ENCODE measurements around the gene RBM34.
"Not testable (repeated sequence)": the region's sequence is repeated elsewhere in the genome, so short reads cannot be mapped to it uniquely, and the experiment has no call there.

Gene RBM34

GRCh38 chr1:235112297-235113182 lies 48.5 kb downstream of the RBM34 start:
- DNase-seq (ENCODE audit: low read depth) = no peak

- DNase-seq (ENCODE audit: low read depth) = no peak
Measured at GRCh38 chr1:235111107-235111506, 49.9 kb downstream of the RBM34 start.

- DNase-seq (ENCODE audit: low read depth) = no peak
Measured at GRCh38 chr1:235108876-235109275, 52.2 kb downstream of the RBM34 start.

DNA sequence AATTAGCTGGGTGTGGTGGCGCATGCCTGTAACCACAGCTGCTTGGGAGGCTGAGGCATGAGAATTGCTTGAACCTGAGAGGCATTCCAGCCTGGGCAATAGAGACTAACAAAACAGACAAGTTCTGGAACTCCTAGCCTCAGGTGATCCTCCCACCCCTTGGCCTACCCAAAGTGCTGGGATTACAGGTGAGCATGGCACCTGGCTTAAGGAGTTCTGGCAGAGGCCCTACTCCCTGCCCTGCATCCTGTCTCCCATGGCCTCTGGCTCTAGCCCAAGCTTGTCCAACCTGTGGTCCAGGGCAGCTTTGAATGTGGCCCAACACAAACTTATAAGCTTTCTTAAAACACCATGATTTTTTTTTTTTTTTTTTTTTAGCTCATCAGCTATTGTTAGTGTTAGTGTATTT lies 52.9 kb downstream of the RBM34 start:
- DNase-seq (ENCODE audit: low read depth) = no peak

- DNase-seq (ENCODE audit: low read depth) = no peak
Measured at GRCh38 chr1:235107368-235108184, 53.5 kb downstream of the RBM34 start.

GRCh38 chr1:235106457-235106856 lies 54.6 kb downstream of the RBM34 start:
- DNase-seq (ENCODE audit: low read depth) = no peak

GRCh38 chr1:235105051-235106043 lies 55.7 kb downstream of the RBM34 start:
- no peak for DNase-seq (ENCODE audit: low read depth)

GRCh38 chr1:235102993-235103411 lies 58.0 kb downstream of the RBM34 start:
- no peak for DNase-seq (ENCODE audit: low read depth)

GRCh38 chr1:235102259-235102582 lies 58.8 kb downstream of the RBM34 start:
- no peak for DNase-seq (ENCODE audit: low read depth)

- no peak for DNase-seq (ENCODE audit: low read depth)
Measured at GRCh38 chr1:235101558-235102258, 59.3 kb downstream of the RBM34 start.

DNA sequence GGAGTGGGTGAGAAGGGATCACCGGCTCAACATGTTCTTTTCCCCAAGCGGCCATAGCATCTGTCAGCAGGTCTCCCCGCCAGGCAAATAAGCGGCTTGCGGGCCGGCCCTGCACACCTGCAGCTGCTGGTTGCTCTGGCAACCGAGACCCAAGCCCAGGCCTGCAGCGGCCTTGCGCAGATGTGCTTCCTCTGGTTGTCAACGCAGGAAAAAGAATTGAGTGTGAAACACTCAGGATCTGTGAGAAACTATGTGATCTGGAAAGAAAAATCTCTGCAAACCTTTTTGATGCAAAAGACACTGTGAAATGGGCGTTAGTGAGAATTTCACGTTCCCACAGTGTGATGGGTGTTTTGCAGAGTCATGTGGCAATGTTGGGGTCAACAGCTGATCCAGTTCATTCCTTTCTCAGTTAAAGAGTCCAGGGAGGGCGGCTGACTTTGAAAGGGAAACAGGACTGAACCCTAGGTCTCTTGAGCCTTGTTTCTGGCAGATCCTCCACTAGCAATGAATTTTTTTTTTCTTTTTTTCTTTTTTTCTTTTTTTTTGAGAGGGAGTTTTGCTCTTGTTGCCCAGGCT lies 60.8 kb downstream of the RBM34 start:
- no peak for DNase-seq (ENCODE audit: low read depth)

- DNase-seq (ENCODE audit: low read depth) = no peak
Measured at GRCh38 chr1:235098991-235099390, 62.1 kb downstream of the RBM34 start.

DNA sequence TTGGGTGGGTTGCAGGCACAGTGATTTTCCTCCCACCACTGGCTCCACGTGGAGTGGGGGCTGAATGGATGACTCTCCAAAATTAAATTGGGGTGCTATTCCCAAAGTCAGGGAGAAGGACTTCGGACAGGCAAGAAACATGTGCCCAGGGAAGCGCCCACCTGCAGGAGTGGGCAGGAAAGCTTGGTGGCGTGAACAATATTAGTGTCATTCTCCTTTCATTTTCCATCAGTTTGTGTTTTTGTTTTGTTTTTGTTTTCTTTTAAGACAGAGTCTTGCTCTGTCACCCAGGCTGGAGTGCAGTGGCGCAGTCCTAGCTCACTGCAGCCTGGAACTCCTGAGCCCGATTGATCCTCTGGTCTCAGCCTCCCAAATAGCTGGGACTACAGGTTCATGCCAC lies 62.5 kb downstream of the RBM34 start:
- DNase-seq (ENCODE audit: low read depth) = no peak

- not testable (repeated sequence) for DNase-seq (ENCODE audit: low read depth)
Measured at GRCh38 chr1:235097501-235097900, 63.5 kb downstream of the RBM34 start.

- no peak for DNase-seq (ENCODE audit: low read depth)
Measured at GRCh38 chr1:235095938-235096562, 65.0 kb downstream of the RBM34 start.

DNA sequence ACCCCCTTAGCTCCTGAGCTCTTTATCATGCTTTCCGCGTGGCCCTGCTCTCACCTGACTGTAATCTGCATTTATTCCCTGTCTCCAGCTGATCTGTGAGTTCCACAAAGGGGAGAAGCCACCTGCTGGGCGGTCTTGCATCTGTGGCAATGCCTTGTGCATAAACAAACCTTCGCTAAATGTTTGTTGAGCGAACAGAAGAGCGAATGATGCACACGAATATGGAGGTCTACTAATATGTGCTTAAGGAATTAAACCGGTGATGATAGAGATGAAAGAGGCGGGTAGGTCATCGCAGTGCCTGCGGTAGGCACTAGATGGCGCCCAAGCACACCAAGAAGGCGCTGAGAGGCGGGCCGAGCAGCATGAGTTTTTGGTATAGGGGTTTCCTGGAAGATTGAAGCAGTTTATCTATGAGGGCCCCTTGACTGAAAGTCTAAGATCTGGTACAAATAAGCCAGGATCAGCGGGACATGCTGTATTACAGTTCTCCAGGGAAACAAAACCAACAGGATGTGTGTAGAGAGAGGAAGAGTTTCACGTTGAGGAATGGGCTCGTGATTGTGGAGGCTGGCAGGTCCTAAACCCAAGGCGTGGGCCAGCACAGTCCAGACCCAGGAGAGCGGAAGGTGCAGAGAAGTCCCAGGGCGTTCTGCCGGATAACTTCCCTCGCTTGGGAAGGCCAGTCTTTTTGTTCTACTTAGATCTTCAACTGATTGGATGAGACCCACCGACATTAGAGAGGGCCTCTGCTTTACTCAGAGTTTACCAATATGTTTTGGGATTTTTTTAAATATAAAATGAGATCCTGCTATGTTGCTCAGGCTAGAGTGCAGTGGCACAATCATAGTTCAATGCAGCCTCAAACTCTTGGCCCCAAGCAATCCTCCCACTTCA lies 67.1 kb downstream of the RBM34 start:
- no peak for DNase-seq (ENCODE audit: low read depth)

DNA sequence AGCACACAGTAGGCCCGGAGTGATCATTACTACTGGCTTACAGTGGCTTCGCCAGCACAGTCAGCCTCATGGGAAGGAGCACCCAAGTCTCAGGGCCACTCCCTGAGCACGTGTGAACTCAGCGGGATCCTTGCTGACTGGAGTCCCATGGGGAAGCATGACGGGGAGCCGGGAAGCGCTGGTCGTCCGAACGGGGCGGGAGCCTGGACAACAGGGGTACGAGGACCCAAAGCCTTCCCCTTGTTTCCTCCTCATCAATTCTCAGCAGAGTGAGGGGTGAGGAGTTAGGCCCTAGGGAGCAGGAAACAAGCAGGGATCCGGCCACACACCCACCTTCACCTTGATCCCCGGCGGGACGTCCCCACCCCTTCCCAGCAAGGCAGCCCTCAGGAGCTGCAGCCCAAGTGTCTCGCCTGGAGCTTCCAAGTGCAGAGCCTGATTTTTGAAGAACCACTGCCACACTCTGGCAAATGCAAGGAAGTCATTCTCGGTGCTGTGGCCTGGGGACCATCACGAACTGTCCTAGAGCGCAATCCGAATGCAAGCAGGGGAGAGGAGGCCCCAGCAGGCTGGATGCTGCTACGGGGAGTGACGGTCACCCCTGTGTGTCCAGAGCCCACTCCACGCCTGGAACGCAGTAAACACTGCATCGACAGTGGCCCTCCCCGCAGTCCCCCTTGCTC lies 67.9 kb downstream of the RBM34 start:
- DNase-seq (ENCODE audit: low read depth) = no peak

- not testable (repeated sequence) for DNase-seq (ENCODE audit: low read depth)
Measured at GRCh38 chr1:235092415-235092814, 68.6 kb downstream of the RBM34 start.

DNA sequence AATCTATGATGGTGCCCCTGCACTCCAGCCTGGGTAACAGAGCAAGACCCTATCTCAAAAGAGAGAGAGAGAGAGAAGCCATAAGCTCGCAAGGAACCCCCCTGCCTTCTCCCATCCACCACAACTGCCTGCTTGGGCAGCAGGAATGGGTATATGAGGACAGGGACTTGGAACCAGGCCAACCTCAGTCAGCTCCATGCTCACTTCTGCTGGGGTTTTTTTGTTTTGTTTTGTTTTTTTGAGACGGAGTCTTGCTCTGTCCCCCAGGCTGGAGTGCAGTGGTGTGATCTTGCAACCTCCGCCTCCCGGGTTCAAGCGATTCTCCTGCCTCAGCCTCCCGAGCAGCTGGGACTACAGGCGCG lies 69.0 kb downstream of the RBM34 start:
- DNase-seq (ENCODE audit: low read depth) = not testable (repeated sequence)
